Neural progenitor cell (in vitro differentiated cells): ENCODE results near the gene TSC2.

Source experiments
- CTCF ChIP-seq: fragments of 200-600 bp; sonication (generic); IDR thresholded peaks from 2 replicates; pipeline ENCODE4 v1.5.1; 2017; ENCODE audit warnings: antibody characterized with exemption, mild to moderate bottlenecking
- EZH2 ChIP-seq: fragments of 200-600 bp; sonication (generic); IDR thresholded peaks from 2 replicates; pipeline ENCODE4 v1.6.1; 2017; ENCODE audit warnings: antibody characterized with exemption, mild to moderate bottlenecking, moderate library complexity
- EZH2phosphoT487 ChIP-seq: fragments of 200-600 bp; sonication (generic); IDR thresholded peaks from 2 replicates; pipeline ENCODE4 v1.6.1; 2017; ENCODE audit warnings: antibody characterized with exemption

DNA sequence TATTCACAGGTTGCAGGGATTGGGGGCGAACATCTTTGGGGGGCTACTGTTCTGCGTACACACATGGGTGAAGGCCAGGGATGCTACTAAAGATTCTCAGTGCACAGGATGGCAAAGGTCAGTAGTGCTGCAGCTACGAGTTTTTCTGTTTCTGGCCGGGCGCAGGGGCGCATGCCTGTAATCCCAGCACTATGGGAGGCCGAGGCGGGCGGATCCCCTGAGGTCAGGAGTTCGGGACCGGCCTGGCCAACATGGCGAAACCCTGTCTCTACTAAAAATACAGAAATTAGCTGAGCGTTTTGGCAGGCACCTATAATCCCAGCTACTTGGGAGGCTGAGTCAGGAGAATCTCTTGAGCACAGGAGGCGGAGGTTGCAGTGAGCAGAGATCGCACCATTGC, 34.3 kb upstream of the TSC2 start:
- TF ChIP-seq EZH2 (no peak), CTCF (no peak), EZH2phosphoT487 (no peak)
